GM23248 (cell line): ENCODE data around the gene LSAMP.

Source experiments
- EZH2 ChIP-seq: fragments of 200-600 bp; sonication (generic); IDR thresholded peaks from 2 replicates; pipeline ENCODE4 v1.6.1; 2018; ENCODE audit warnings: antibody characterized with exemption, mild to moderate bottlenecking; ENCODE audit not compliant: insufficient read depth, poor library complexity, severe bottlenecking
- EZH2phosphoT487 ChIP-seq: fragments of 200-600 bp; sonication (generic); IDR thresholded peaks from 2 replicates; pipeline ENCODE4 v1.6.1; 2018; ENCODE audit warnings: antibody characterized with exemption, moderate library complexity, mild to moderate bottlenecking, low read depth; ENCODE audit not compliant: insufficient read depth

DNA sequence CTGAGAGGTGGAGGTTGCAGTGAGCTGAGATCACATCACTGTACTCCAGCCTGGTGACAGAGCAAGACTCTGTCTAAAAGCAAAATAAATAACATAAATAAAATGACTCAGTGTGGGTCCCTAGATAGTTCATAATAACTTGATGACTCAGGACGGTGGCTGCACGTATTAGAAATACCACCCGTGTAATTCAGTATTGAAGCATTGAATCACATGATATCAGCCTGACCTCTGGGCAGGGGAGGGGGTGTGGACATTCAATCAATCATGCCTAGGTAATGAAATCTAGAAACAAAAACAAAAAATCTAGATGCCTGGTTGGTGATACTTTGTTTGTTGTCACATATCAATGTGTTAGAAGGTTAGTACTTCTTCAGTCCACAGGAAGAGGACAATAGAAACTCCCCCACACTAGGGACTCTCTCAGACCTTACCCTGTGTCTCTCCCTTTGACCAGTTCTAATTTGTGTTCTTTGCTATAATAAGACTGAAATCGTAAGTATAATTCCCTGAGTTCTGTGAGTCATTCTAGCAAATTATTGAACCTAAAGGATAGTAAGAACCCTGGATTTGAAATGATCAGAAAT is 644.7 kb downstream of the LSAMP start:
- TF ChIP-seq EZH2 (no peak), EZH2phosphoT487 (no peak)
